Gastroesophageal sphincter (tissue), 4 donors: ENCODE results near the gene P4HTM. TPM values are rescaled to one million over a fixed set of nuclear protein-coding genes. Genes with fewer than 3 reads are reported as not detected.

Source experiments
- ATAC-seq: fragments of 150-250 bp; one replicate; pipeline ENCODE4 v1.9.1; 2016; ENCODE audit warnings: mild to moderate bottlenecking, moderate library complexity
- H3K27ac ChIP-seq, 4 donors: fragments of 200-600 bp; sonication (generic) in 3 of 4; 1 replicate in 3 of 4; 2 replicates in 1 of 4; pipeline ENCODE4 v1.5.1; 2016 to 2019
- H3K27me3 ChIP-seq: fragments of 200-600 bp; sonication (generic); one replicate; pipeline ENCODE4 v1.5.1; 2019
- H3K36me3 ChIP-seq, 2 donors: fragments of 200-600 bp; sonication (generic); one replicate each; pipeline ENCODE4 v1.5.1; 2019; ENCODE audit warnings: control low read depth in 1 of 2
- H3K4me1 ChIP-seq, 3 donors: fragments of 200-600 bp; sonication (generic); 1 replicate in 2 of 3; 2 replicates in 1 of 3; pipeline ENCODE4 v1.5.1; 2016 to 2019; ENCODE audit warnings: control low read depth in 2 of 3
- H3K4me3 ChIP-seq, 2 donors: fragments of 200-600 bp; sonication (generic); one replicate each; pipeline ENCODE4 v1.5.1; 2019; ENCODE audit warnings: mild to moderate bottlenecking in 1 of 2, moderate library complexity in 1 of 2
- H3K9me3 ChIP-seq, 3 donors: fragments of 200-600 bp; sonication (generic); one replicate each; pipeline ENCODE4 v1.5.1; 2017 to 2019; ENCODE audit warnings: control low read depth in 2 of 3
- CTCF ChIP-seq, 4 experiments: fragments of 200-600 bp in 2 of 4; fragments of 450-650 bp in 2 of 4; sonication (generic) in 1 of 4; IDR thresholded peaks; one replicate each; pipeline ENCODE4 v1.5.1; 2017 to 2019; ENCODE audit warnings: antibody characterized with exemption in 4 of 4, mild to moderate bottlenecking in 2 of 4, moderate library complexity in 2 of 4
- EP300 ChIP-seq: sonication (generic); formaldehyde crosslinking; IDR thresholded peaks from one replicate; pipeline ENCODE4 v1.6.1; 2017; ENCODE audit warnings: antibody characterized with exemption, mild to moderate bottlenecking
- POLR2A ChIP-seq, 2 donors: fragments of 450-650 bp; IDR thresholded peaks; one replicate each; pipeline ENCODE4 v1.6.1; 2017; ENCODE audit warnings: antibody characterized with exemption in 2 of 2, mild to moderate bottlenecking in 2 of 2, moderate library complexity in 1 of 2
- POLR2AphosphoS5 ChIP-seq: sonication (generic); formaldehyde crosslinking; IDR thresholded peaks from one replicate; pipeline ENCODE4 v1.6.1; 2017; ENCODE audit warnings: antibody characterized with exemption
- WGBS, 2 donors: methylation state at CpG; one replicate each; pipeline ENCODE4 v1.1.5; 2018; ENCODE audit warnings: low coverage in 1 of 2; 5-methylcytosine and 5-hydroxymethylcytosine counted together
- total RNA-seq, 4 donors: library from RNA; depleted of rRNA; stranded (reverse); fragments of >200 nt; gene quantifications; one replicate each; pipeline ENCODE4 v1.1.0, GENCODE V29; 2016

P4HTM gene
- total RNA-seq, result 10 to 100 TPM; 29.1 to 38.9 (median 35.2) TPM

- peak; percentile 93 for ATAC-seq
- Histone ChIP-seq H3K36me3 (peaks cover 0 to 33% of the 10 kb centered on the region in 2 donors), H3K9me3 (no peaks in the 10 kb centered on the region), H3K4me1 (peaks cover 3 to 45% (median 15%) of the 10 kb centered on the region in 3 donors), H3K27me3 (no peaks in the 10 kb centered on the region), H3K4me3 (peak within 1 kb of the TSS; percentile 72 to 92), H3K27ac (peak within 1 kb of the TSS; percentile 80 to 98 (median 96))
- WGBS, 2 donors, result no CpG with 5 or more reads among the region's 91 CpGs
- peak in 3 of 4 experiments; percentile 41 to 62 (median 48) for TF ChIP-seq CTCF (IDR thresholded peaks at IDR 0.05)
- TF ChIP-seq POLR2AphosphoS5, result peak; percentile 94
- TF ChIP-seq POLR2A (IDR thresholded peaks at IDR 0.05), result peak; percentile 65 to 68
- TF ChIP-seq EP300, result no peak
These were observed at the start of gene P4HTM for GRCh38 chr3:48989796-48990635. Gene P4HTM (plus strand): TSS chr3:48990241. CDS start chr3:48990257, 16 bp downstream.

- Histone ChIP-seq H3K36me3 (peaks cover 0 to 11% of the 10 kb centered on the region in 2 donors), H3K4me1 (peaks cover 0 to 16% (median 4%) of the 10 kb centered on the region in 3 donors), H3K4me3 (no peak overlapping the region), H3K9me3 (no peaks in the 10 kb centered on the region), H3K27ac (no peak overlapping the region), H3K27me3 (no peaks in the 10 kb centered on the region)
- 74 to 100% methylated on average over 2 of the region's 2 CpGs for WGBS, 2 donors
- ATAC-seq, result no peak
- TF ChIP-seq POLR2A (IDR thresholded peaks at IDR 0.05), result no peak
- TF ChIP-seq CTCF (IDR thresholded peaks at IDR 0.05), result no peak
- TF ChIP-seq POLR2AphosphoS5, result no peak
- TF ChIP-seq EP300, result no peak
These were observed 44.6 kb upstream of the P4HTM start for GRCh38 chr3:48945432-48945831.

- ATAC-seq, result no peak
- Histone ChIP-seq H3K4me1 (peaks cover 0 to 16% (median 5%) of the 10 kb centered on the region in 3 donors), H3K27me3 (no peaks in the 10 kb centered on the region), H3K27ac (no peak overlapping the region), H3K9me3 (no peaks in the 10 kb centered on the region), H3K4me3 (no peak overlapping the region), H3K36me3 (peaks cover 0 to 11% of the 10 kb centered on the region in 2 donors)
- TF ChIP-seq CTCF (IDR thresholded peaks at IDR 0.05), result no peak
- no peak for TF ChIP-seq POLR2A (IDR thresholded peaks at IDR 0.05)
- no peak for TF ChIP-seq EP300
- 75 to 84% methylated on average over 4 of the region's 4 CpGs for WGBS, 2 donors
These were observed 44.0 kb upstream of the P4HTM start for GRCh38 chr3:48945891-48946549.

- H3K36me3 ChIP-seq, result peaks cover 0 to 26% of the 10 kb centered on the region in 2 donors
- ATAC-seq, result no peak
- H3K27ac ChIP-seq, result peak overlapping the region in 2 of 4 donors; percentile 67 to 72
- no peaks in the 10 kb centered on the region for H3K9me3 ChIP-seq
- WGBS, 2 donors, result 20 to 29% methylated on average over 2 of the region's 2 CpGs
- no peak for TF ChIP-seq EP300
- TF ChIP-seq POLR2A (IDR thresholded peaks at IDR 0.05), result no peak
- TF ChIP-seq POLR2AphosphoS5, result no peak
- no peak for TF ChIP-seq CTCF (IDR thresholded peaks at IDR 0.05)
- no peak overlapping the region for H3K4me3 ChIP-seq
- H3K4me1 ChIP-seq, result peaks cover 0 to 16% (median 5%) of the 10 kb centered on the region in 3 donors
- no peaks in the 10 kb centered on the region for H3K27me3 ChIP-seq
These were observed 40.7 kb upstream of the P4HTM start for GRCh38 chr3:48949376-48949717.
